HepG2 (cell line): ENCODE measurements around the gene CLEC2B. TPM values are rescaled to one million over a fixed set of nuclear protein-coding genes. Genes with fewer than 3 reads are reported as not detected.

ENCODE experiments used
- ATAC-seq: fragments of 200-7000 bp; cut with Tn5 transposase; 3 replicates; pipeline ENCODE4 v1.9.1; 2020; ENCODE audit warnings: mild to moderate bottlenecking, moderate library complexity
- BruUV-seq: library from RNA; stranded (reverse); fragments of 400-500 nt; replicated peaks from 2 replicates; lab custom pipeline; 2021; lab: Mats Ljungman, UMichigan
- CTCF ChIA-PET: fragments of 300-600 bp; formaldehyde crosslinking; extraction: SDS; loops from one replicate; lab custom pipeline; 2021; ENCODE audit warnings: low total read pairs, inconsistent platforms, low intra/inter-chr PET ratio; lab: Yijun Ruan, JAX
- POLR2A ChIA-PET: fragments of 350-600 bp; sonication (Branson Sonifier 250); formaldehyde crosslinking; loops from one replicate; lab custom pipeline; 2020; ENCODE audit warnings: antibody characterized with exemption, inconsistent platforms; lab: Yijun Ruan, JAX
- DNase-seq: peaks from one replicate; pipeline ENCODE4 v3.0.0-alpha.2; 2015; ENCODE audit warnings: low spot score
- FAIRE-seq: peaks from 3 replicates; lab custom pipeline; 2011; peaks lifted over from hg19 to GRCh38; lab: Jason Lieb, UNC
- H2AFZ ChIP-seq: one replicate; pipeline ENCODE4 v1.6.1; 2011; ENCODE audit warnings: low read length, inconsistent platforms
- H3K27ac ChIP-seq: fragments of 300-600 bp; 3 replicates; pipeline ENCODE4 v1.8.0; 2011; ENCODE audit warnings: mixed run types, mild to moderate bottlenecking, mixed read lengths, low read length, inconsistent platforms; ENCODE audit not compliant: insufficient read depth; ENCODE audit errors: extremely low read length
- H3K27me3 ChIP-seq, 2 experiments: fragments of 200-600 bp in 1 of 2; 2 replicates in 1 of 2; 3 replicates in 1 of 2; pipeline versions ENCODE4 v1.6.0 to v1.8.0; 2011; ENCODE audit warnings: low read length in 2 of 2, mild to moderate bottlenecking in 2 of 2, moderate library complexity in 2 of 2, inconsistent platforms in 1 of 2; ENCODE audit not compliant: insufficient read depth in 2 of 2, control insufficient read depth in 1 of 2
- H3K36me3 ChIP-seq, 2 experiments: fragments of 200-600 bp in 1 of 2; replicated peaks in 1 of 2; 2 replicates in 1 of 2; 3 replicates in 1 of 2; pipeline versions ENCODE4 v1.5.1 to v1.8.0; 2011; ENCODE audit warnings: low read length in 2 of 2, inconsistent platforms in 1 of 2; ENCODE audit not compliant: insufficient read depth in 2 of 2, control insufficient read depth in 1 of 2
- H3K4me1 ChIP-seq: 2 replicates; pipeline ENCODE4 v1.5.1; 2012; ENCODE audit warnings: low read length, inconsistent platforms; ENCODE audit not compliant: insufficient read depth
- H3K4me2 ChIP-seq: 2 replicates; pipeline ENCODE4 v1.6.0; 2011; ENCODE audit warnings: low read depth, low read length, inconsistent platforms
- H3K4me3 ChIP-seq, 3 experiments: fragments of 200-600 bp in 1 of 3; sonication (generic), shearing (Covaris generic) in 1 of 3; replicated peaks in 1 of 3; 2 replicates each; pipeline ENCODE4 v1.5.1; 2011 to 2016; ENCODE audit warnings: low read length in 3 of 3, inconsistent platforms in 2 of 3, low read depth in 2 of 3, mild to moderate bottlenecking in 2 of 3, control low read depth in 1 of 3, mixed read lengths in 1 of 3; ENCODE audit not compliant: insufficient read depth in 1 of 3
- H3K79me2 ChIP-seq: one replicate; pipeline ENCODE4 v1.6.1; 2011; ENCODE audit warnings: low read length, inconsistent platforms; ENCODE audit not compliant: insufficient read depth
- H3K9ac ChIP-seq: 2 replicates; pipeline ENCODE4 v1.6.0; 2011; ENCODE audit warnings: mild to moderate bottlenecking, low read depth, low read length, inconsistent platforms; ENCODE audit not compliant: insufficient read depth
- H3K9me3 ChIP-seq: 2 replicates; pipeline ENCODE4 v1.5.1; 2012; ENCODE audit warnings: mild to moderate bottlenecking, low read length
- H4K20me1 ChIP-seq: 2 replicates; pipeline ENCODE4 v1.6.0; 2011; ENCODE audit warnings: inconsistent platforms, mild to moderate bottlenecking, low read length, moderate library complexity; ENCODE audit not compliant: insufficient read depth
- BHLHE40 ChIP-seq: IDR thresholded peaks from 2 replicates; pipeline ENCODE4 v1.6.1; 2011; ENCODE audit warnings: low read length, improper control_type of control experiment
- DNMT3B ChIP-seq: conservative IDR thresholded peaks from 2 replicates; pipeline ENCODE4 v1.6.1; 2016; ENCODE audit warnings: missing biosample characterization, control low read depth
- EP300 ChIP-seq, 3 experiments: sonication (generic) in 1 of 3; formaldehyde crosslinking in 1 of 3; IDR thresholded peaks; 2 replicates each; pipeline versions ENCODE4 v1.5.1 to v1.6.1; 2011 to 2020; ENCODE audit warnings: low read depth in 2 of 3, low read length in 2 of 3, borderline replicate concordance in 1 of 3, improper control_type of control experiment in 1 of 3, mild to moderate bottlenecking in 1 of 3, missing genetic modification reagents in 1 of 3, moderate library complexity in 1 of 3
- ISL2 ChIP-seq: sonication (generic); formaldehyde crosslinking; IDR thresholded peaks from 2 replicates; pipeline ENCODE4 v1.5.0; 2020; ENCODE audit warnings: missing genetic modification reagents
- NR1H2 ChIP-seq: sonication (generic); formaldehyde crosslinking; IDR thresholded peaks from 2 replicates; pipeline ENCODE4 v1.8.1; 2022; ENCODE audit warnings: low read depth, missing genetic modification reagents, borderline replicate concordance
- PTBP1 ChIP-seq: fragments of 200-400 bp; formaldehyde crosslinking; IDR thresholded peaks from 2 replicates; pipeline ENCODE4 v1.6.1; 2018; ENCODE audit warnings: low read length, low read depth; ENCODE audit not compliant: poor library complexity, severe bottlenecking
- RELA ChIP-seq: sonication (generic); formaldehyde crosslinking; IDR thresholded peaks from 2 replicates; pipeline ENCODE4 v1.4.0; 2020; ENCODE audit warnings: missing genetic modification reagents
- SP5 ChIP-seq: IDR thresholded peaks from 2 replicates; pipeline ENCODE4 v1.6.1; 2016; ENCODE audit warnings: low read depth, borderline replicate concordance
- ZNF17 ChIP-seq: sonication (generic); formaldehyde crosslinking; IDR thresholded peaks from 2 replicates; pipeline ENCODE4 v1.5.0; 2020; ENCODE audit warnings: mild to moderate bottlenecking, missing genetic modification reagents
- ZNF614 ChIP-seq: IDR thresholded peaks from 2 replicates; pipeline ENCODE4 v1.6.1; 2018; ENCODE audit warnings: missing biosample characterization, missing genetic modification reagents, inconsistent platforms, borderline replicate concordance
- ZSCAN31 ChIP-seq: sonication (generic); formaldehyde crosslinking; IDR thresholded peaks from 2 replicates; pipeline ENCODE4 v1.5.0; 2020; ENCODE audit warnings: low read depth, mild to moderate bottlenecking, missing genetic modification reagents
- WGBS: methylation state at CpG from one replicate; pipeline ENCODE4 v1.1.6; 2017; ENCODE audit warnings: low lambda C conversion rate; 5-methylcytosine and 5-hydroxymethylcytosine counted together
- in situ Hi-C: cut with HindIII; loops from 2 replicates; pipeline ENCODE4 v1.10.0; 2017; ENCODE audit warnings: low pct_unique_long_range_greater_than_20kb; ENCODE audit not compliant: extremely low pct_ligation_motif_present
- intact Hi-C: fragments of 100-400 bp; cut with micrococcal nuclease; formaldehyde crosslinking; loops from one replicate; pipeline ENCODE4 v1.10.0; 2022; ENCODE audit not compliant: unreplicated experiment
- polyA plus RNA-seq, 8 experiments: library from polyadenylated mRNA; depleted of rRNA in 3 of 8; stranded (reverse) in 7 of 8; unstranded in 1 of 8; fragments of >200 nt; fragmentation: Illumina TruSeq in 4 of 8; extraction: Trizol in 4 of 8; gene quantifications; 2 replicates each; pipeline versions ENCODE4 v1.2.1 to v1.2.3, GENCODE V29; 2011 to 2016; ENCODE audit warnings: low read depth in 4 of 8, missing spikeins in 1 of 8, mixed read lengths in 1 of 8; ENCODE audit not compliant: insufficient read depth in 1 of 8
- total RNA-seq, 5 experiments: library from RNA; depleted of rRNA; stranded (reverse); fragments of >200 nt; fragmentation: Illumina TruSeq; extraction: Trizol; gene quantifications; 2 replicates each; pipeline ENCODE4 v1.2.3, GENCODE V29; 2016; ENCODE audit warnings: low read depth in 1 of 5
- TF ChIP-seq, protein P1 (sequence below): IDR thresholded peaks from 2 replicates; pipeline ENCODE4 v1.6.1; 2016; ENCODE audit warnings: low read depth, control low read depth
- TF ChIP-seq, protein P2 (sequence below): IDR thresholded peaks from 2 replicates; pipeline ENCODE4 v1.6.1; 2016

Gene CLEC2B
- total and polyA plus RNA-seq, 2 of the 13 experiments (the other 11 are each of a cell fraction or from before 2014, with no cell fraction given), result not detected

DNA sequence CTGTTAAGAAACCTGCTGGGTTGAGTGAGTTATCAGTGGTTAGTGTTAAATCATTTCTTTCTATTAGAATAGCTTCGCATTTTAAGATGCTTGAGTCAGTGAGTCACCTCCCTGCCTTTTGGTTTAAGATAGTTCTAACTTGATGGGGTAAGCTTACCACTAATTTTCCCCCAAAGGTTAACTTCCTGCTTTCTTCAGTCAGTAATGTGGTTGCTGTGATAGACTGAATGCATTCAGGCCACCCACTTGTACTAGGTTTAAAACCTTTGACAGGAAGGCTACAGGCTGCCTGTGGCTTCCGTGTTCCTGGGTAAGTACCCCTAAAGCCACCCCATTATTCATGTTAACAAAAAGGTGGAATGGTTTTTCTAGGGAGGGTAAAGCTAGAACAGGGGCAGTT lies 37.7 kb upstream of the CLEC2B start:
- H3K9me3 ChIP-seq, result peaks cover 32% of the 10 kb centered on the region
- DNase-seq (no peak), ATAC-seq (no peak), FAIRE-seq (no peak)
- intact Hi-C loops, result no loop called here
- ChIA-PET CTCF (no interaction called here), POLR2A (no interaction called here)
- in situ Hi-C loops, result no loop called here
- no peak overlapping the region for H3K4me2 ChIP-seq
- no TSS peak for BruUV-seq
- H4K20me1 ChIP-seq, result no peaks in the 10 kb centered on the region
- 15% methylated on average over 2 of the region's 2 CpGs for WGBS
- no peaks in the 10 kb centered on the region for H3K79me2 ChIP-seq
- H3K4me3 ChIP-seq, result no peak overlapping the region
- TF ChIP-seq BHLHE40 (no peak), ZNF17 (no peak), ZNF614 (no peak), PTBP1 (no peak), EP300 (IDR thresholded peaks at IDR 0.05; ENCODE audit: low read depth in 2 of 2, low read length in 2 of 2) (no peak), EP300 (CRISPR knock-in tag; IDR thresholded peaks at IDR 0.05; ENCODE audit: borderline replicate concordance) (no peak), DNMT3B (no peak), ISL2 (CRISPR knock-in tag) (no peak), ZSCAN31 (CRISPR knock-in tag) (no peak), SP5 (no peak), RELA (no peak), NR1H2 (CRISPR knock-in tag) (no peak)
- TF ChIP-seq, protein P1, sequence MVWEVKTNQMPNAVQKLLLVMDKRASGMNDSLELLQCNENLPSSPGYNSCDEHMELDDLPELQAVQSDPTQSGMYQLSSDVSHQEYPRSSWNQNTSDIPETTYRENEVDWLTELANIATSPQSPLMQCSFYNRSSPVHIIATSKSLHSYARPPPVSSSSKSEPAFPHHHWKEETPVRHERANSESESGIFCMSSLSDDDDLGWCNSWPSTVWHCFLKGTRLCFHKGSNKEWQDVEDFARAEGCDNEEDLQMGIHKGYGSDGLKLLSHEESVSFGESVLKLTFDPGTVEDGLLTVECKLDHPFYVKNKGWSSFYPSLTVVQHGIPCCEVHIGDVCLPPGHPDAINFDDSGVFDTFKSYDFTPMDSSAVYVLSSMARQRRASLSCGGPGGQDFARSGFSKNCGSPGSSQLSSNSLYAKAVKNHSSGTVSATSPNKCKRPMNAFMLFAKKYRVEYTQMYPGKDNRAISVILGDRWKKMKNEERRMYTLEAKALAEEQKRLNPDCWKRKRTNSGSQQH (CRISPR knock-in tag), result no peak
- TF ChIP-seq, protein P2, sequence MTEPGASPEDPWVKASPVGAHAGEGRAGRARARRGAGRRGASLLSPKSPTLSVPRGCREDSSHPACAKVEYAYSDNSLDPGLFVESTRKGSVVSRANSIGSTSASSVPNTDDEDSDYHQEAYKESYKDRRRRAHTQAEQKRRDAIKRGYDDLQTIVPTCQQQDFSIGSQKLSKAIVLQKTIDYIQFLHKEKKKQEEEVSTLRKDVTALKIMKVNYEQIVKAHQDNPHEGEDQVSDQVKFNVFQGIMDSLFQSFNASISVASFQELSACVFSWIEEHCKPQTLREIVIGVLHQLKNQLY (CRISPR knock-in tag), result no peak
- peaks cover 0 to 7% of the 10 kb centered on the region in 2 experiments; a peak in 1 of 5 replicates for H3K27me3 ChIP-seq
- H2AFZ ChIP-seq, result no peak overlapping the region
- H3K4me1 ChIP-seq, result no peaks in the 10 kb centered on the region
- H3K27ac ChIP-seq, result no peak overlapping the region
- H3K36me3 ChIP-seq, result no peaks in the 10 kb centered on the region
- no peak overlapping the region for H3K9ac ChIP-seq
